CD4-positive, alpha-beta T cell treated with Interleukin-15 for 4 hours (primary cell): ENCODE data around the gene GDF9.
A peak's percentile ranks its signal among the peaks of the same experiment; 100 is the strongest.

Experiments used
- DNase-seq: peaks from one replicate; pipeline ENCODE4 v3.0.0-alpha.2; 2020; ENCODE audit warnings: low spot score

Gene GDF9

DNA sequence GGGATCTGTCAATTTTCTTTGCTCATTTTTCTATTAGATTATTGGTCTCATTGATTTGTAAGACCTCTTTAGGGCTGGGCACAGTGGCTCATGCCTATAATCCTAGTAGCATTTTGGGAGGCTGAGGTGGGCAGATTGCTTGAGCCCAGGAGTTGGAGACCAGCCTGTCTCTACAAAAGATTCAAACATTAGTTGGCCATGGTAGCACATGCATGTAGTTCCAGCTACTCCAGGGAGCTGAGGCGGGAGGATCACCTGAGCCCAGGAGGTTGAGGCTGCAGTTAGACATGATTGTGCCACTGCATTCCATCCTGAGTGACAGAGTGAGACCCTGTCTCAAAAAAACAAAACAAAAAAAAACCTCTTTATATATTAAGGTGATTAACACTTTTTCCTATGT is 29.4 kb downstream of the GDF9 start:
- no peak for DNase-seq

DNA sequence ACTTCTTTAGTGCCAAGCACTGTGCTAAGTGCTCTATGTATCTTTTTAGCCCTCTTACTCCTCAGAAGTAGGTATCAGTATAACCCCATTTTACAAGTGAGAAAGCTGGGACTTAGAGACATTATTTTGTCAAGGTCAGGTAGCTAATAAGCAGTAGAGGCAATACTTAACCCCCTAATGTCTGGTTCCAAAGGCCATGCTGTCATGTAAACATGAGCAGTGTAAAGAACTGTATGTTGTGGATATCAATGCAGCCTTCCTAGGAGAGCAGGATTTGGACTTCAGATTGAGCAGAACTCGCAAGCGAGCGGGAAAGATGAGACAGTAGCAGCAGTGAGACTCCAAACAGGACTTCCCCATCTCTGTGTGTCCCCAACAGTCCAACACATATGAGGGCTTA is 32.2 kb downstream of the GDF9 start:
- no peak for DNase-seq

DNA sequence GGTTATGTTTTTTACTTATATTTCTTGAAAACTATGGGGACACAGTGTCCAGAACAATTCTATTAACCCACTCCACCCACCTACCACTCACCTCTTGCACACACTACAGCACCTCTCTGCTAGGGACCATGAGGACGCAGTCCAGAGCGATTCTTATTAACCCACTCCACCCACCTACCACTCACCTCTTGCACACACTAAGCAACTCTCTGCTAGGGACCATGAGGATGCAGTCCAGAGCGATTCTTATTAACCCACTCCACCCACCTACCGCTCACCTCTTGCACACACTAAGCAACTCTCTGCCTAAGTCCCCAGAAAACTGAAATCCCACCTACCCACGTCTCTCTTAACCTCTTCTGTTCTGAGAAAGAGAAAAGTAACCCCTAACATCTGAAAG is 33.7 kb downstream of the GDF9 start:
- DNase-seq = no peak

DNA sequence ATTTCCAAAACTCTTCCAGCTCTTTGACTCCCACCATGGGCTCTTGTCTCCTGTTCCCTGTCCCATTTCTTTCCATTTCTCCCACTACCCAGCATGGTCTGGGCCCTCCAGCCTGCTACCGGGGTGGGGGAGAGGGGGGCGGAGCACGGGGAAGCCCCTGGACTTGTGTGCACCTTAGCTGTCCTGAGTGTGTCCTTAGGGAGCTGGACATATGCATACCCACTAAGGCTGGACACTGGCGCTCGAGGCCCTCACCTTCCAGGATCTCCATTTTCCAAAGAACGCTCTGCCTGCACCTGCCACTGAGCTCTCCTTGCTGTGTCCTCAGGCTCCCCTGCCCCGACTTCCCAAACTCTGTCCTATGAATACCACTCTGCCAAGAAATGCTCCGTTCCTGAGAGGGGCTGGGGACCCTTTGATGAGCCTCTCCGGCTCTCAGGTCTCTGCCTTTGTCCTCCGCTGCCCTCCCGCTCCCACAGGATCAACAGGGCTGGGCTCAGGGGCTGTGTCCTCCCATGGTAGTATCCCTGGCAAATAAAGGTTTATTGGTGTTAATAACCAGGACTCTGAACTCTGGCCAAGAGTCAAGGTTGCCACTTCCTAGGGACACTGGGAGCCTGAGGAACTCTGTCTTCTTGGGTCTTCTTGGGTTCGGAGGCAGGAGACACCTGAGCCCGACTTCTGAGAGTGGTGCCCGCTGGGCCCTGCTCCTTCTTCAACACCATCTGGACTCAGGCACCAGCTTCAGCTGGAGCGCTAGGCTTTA is 35.0 kb downstream of the GDF9 start:
- no peak for DNase-seq

DNA sequence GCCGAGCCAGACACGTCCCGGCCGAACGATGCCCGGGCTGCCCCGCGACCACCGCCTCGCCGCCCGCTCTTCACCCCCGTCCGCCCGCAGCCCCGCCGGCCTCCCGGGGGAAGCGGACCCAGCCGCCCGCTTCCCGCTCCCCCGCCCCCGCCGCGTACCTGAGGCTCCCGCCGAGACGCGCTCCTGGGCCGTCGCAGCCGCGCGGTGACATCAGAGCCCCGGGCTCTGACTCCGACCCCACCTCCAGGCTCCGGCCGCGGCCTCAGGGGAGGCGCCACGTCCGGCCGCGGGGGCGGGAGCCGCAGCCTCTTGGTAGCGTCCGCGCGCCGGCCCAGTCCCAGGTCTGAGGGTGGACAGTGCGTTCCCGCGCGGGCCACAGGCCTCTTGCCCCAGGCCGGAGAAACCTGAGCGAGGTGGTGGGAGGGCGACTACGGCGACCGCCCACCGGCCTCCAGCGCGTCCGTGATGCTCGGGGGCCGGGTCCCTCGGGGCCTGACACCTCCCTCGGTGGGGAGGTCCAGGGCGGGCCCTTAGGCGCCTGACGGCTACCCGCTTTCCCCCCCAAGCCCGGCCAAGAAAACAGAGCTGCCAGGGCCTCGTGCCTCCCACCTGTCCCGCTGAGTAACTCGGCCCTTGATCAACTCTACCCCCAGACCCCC is 35.7 kb downstream of the GDF9 start, which contains the start of gene SHROOM1:
Gene SHROOM1, minus strand, starts transcription at position 212 of the 659 bp plus-strand sequence. CDS start 4,507 bp downstream, outside the sequence.
- DNase-seq = no peak

DNA sequence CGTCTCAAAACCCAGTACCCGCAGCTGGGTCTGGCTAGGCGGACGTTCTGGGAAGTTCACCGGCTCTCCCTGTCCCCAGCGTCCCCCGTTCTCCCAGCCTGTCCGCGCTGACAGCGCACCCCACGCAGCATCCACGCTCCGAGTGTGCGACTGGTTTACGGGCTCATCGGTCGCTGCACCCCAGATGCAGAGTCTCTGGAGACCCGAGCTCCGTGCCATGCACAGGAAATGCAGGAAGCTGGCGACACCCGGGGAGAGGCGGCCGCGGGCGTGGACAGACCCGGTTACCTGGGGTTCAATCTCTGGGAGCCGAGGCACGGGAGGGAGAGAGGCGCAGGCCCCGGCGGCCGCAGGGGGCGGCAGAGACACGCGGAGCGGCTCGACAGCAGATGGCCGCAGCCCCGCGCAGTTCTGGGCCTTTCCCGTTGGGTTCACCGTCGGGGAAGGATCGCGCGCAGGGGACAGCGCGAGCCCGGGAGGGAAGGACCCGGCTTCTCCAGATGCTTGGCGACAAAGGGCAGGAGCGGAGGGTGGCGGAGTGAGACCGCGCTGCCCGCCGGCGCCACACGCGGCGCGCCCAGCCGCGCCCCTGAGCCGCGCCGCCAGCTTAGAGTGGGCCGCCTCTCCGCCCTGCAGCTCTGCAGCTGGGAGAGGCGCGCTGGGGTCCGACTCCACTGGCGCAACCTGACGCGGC is 36.4 kb downstream of the GDF9 start:
- DNase-seq = peak; percentile 64

DNA sequence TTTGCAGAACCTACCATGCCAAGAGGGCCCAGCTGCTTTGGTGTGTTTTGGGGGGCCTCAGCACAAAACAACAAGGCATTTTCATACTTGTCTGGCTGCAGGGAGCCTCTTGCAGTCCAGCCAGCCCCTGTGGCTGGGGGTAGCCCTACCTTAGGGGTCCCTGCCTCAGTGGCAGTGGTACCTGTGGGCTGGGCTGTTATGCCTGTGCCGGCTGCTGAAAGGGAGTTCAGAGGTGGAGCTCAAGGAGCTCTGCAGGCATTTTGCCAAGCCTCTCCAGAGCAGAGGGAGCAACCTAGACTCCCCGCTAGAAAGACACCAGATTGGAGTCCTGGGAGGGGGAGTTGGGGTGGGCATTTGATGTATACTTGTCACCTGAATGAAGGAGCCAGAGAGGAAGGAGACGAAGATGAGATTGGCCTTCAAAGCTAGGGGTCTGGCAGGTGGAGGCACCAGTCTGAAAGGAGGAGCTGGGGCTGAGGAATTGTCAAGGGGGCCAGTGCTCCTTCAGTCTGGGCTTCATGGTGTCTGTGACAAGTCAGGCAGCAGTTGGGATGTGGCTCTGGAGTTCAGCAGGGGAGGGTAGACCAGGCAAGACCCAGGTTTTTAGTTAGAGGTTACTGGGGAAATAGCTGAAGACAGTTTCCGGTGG is 37.3 kb downstream of the GDF9 start:
- no peak for DNase-seq

DNA sequence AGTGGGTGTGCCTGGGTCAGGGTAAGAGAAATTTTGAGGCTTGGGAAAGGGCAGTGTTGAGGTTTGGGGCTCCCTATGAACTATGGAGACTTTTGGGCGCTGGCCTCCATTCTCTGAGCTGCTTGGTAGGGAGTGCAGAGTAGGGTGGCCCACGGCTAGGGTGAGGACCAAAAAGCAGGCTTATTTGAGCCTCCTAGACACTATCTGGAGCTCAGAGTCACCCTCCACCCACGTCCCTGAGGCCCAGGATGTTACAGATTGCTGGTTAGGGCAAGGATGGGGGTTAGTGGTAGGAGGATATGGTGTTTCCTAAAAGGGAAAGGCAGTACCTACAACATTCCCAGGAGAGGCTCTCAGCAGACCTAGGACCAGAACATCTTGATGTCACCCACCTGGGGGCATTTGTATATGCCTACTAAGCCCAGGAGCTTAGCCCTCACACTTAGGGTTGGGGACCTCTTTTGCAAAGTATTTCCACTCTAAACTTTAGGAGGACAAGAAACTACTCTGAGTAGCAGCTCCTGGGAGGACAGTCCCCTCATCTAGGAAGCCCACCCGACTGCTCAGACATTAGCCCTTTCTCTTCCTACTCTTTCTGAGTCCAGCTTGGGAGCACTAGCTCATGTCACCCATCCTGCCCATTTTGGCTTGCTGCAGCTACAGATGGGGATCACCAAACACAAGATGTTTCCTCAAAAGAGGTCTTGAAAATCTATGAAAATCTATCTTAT is 38.2 kb downstream of the GDF9 start:
- DNase-seq = no peak

DNA sequence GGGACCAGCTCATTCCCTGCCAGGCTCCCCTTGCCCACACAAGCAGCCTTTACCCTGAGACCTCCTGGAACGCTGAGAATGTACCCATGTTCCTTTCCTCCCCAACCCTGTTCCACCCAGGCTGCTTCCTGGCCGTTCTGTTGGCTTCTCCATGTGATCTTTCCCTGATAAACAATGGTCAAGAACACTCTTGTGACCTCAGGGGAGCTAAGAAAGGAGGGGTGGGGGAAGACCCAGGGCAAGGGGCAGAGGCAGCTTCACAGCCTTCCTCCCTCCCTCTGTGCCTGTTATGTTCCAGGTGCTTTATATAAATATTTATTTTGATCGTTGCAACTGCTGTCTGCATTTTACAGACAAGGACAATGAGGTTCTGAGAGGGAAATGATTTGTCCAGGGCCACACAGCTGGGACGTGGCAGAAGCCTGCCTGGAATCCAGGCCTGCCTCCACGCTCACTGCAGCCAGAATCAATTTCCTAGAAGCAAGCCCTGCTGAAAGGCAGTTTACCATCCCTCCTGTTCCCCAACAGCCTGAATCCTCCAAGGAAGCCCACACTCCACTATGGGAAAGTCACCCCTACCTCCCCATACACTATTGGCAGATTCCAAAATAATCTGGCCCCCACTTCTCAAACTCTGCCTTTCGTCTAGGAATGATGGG is 39.7 kb downstream of the GDF9 start:
- DNase-seq = no peak

DNA sequence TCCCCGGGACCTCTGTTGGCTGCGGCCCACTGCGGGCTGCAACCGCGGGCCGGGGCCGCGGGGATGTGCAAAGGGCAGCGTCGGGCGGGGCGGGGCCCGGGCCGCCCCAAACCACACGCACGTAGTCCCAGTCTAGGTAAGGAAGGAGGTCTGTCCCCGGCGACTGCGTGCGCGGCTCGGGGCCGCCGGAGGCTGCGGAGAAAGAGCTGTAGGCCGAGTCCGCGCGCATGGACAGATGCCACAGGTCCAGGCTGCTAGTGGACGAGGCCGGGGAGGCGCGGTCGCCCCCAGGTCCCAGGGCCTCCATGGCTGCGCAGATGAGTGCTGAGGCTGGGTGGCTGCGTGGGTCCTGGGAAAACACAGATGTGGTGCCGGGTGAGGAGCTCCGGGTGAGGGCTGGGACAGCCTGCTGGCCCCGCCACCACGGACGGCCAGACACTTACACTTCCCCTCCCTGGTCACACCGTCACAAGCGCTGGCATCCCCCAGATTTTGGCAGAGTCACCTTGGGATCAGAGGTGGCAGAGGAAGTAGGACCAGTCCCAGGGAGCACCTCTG is 40.4 kb downstream of the GDF9 start:
- no peak for DNase-seq

DNA sequence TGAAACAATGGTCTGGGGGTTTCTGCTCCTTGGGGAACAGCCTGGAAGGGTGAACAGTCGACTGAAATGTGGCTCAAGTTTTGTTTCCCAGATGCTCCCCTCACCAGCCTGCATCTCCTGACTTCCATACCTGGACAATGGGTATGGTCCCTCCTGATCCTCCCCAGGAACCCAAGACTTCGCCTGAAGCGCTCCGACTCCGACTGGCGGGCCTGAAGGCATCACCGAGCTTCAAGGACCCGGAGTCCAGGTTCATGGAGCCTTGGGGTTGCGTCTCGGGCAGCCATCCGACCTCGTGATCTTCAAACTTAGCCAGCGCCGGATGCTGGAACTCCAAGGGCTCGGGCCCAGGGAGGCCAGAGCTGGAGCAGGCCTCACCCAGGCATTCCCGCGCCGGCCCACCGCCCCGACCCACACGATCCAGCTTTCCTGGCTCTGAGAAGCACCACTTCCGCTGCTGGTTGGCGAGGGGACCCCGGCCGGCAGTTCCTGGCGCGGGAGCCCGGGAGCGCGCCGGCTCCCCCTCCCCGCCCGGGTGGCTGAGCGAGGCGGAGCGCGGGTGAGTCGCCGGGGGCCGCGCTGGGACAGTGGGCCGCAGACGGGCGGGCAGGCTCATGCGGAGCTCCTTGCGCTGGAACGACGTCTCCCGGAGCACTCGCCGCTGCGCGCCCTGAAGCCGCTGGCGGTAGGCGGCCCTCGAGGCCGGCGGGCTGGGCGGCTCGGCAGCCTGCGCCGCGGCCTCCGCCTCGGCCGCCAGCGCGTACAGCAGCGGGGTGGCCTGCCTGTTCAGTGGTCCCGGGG is 41.0 kb downstream of the GDF9 start:
- DNase-seq = no peak

DNA sequence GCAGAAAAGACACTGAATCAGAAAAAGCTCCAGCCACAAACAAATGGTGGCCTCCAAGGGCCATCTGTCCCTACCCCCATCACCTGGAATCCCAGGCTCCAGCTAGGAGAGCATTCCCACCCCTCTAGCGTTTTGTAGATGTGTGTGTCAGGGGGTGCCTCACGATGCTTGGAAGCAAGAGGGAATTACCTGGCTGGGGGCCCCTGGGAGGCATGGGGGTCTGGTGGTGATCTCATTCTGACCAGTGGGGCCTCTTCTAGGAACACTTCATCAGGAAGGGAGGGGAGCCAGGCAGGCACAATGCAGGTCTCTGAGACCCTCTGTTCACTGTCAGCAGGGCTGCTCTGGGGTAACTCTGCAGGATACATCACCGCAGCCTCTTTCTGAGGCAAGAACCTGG is 41.8 kb downstream of the GDF9 start:
- no peak for DNase-seq

DNA sequence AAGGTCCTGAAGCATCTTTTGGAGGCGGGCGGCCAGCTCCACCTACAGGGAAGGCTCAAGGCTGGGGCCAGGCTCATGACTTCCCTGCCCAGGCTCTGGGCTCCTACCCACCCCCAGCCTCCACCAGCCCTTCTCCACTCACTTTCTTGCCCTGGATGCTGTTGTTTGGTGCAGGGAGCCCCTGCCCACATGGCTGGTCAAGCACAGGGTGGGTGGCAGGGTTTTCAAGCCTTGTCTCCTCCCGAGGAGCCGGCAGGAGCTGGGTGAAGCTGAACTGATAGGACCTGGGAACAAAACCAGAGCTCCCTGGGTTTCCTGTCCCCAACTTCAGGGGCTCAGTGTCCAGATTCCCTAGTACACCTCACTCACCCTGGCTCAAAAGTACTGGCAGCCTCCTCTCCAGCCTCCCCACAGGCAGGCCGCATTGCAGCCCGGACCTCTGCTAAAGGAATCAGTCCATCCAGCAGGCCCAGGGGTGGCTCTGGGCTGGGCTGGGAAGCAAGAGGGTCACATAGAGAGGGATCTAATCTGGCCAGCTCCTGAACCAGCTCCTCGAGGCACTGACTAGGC is 42.7 kb downstream of the GDF9 start:
- DNase-seq = no peak

DNA sequence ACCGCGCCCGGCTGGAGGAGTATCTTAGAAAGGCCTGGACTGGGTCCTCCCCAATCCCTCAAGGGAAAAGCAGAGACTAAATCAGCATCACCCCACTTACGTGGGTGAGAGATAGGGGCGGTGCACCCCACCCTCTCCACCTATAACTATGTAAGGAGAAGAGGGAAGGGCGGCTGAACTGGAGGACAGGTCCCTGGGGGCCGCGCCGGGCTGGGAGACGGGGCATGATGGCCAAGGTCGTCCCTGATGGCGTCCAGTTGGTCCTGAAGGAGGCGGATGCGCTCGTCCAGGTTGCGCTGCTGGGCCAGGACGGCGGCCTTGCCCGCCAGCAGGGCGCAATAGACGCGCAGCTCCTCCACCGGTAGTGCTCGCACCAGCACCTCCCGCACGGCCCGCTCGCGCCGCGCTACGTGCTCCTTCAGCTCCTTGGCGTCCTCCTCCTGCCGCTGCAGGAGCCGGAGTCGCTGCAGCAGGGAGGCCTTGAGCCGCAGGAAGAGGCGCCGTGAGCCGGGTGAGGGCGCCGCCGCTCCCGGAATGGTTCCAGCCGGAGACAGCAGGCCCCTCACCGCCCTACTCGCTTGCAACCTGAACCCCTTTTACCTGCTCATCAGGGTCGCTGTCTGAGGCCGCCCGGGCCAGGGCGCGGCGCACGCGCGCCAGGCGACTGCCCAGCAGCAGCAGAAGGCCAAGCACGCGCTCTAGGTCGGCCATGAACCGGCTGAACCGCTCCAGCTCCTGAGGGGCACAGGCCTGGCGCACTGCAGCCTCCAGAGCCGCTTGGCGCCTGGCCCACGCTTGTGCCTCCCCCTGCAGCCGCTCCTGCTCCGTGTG is 43.4 kb downstream of the GDF9 start:
- DNase-seq = no peak

DNA sequence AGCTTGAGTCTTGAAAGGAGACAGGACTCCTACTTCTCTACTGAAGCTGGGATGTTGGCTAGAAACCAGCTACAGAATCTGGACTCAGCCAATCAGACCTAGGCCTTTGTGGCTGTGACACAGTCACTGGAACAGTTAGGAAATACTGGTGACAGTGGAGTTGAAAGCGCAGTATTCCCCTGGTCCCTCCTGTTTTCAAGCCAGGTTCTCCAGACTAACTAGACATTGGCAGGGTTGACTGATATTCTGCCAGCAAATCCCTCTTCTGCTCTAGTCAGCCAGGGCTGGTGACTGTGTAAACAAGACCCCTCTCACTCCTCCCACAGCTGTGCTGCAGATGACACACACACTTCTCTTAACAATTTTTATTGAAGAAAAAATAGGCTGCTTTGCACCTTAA is 44.5 kb downstream of the GDF9 start:
- no peak for DNase-seq

DNA sequence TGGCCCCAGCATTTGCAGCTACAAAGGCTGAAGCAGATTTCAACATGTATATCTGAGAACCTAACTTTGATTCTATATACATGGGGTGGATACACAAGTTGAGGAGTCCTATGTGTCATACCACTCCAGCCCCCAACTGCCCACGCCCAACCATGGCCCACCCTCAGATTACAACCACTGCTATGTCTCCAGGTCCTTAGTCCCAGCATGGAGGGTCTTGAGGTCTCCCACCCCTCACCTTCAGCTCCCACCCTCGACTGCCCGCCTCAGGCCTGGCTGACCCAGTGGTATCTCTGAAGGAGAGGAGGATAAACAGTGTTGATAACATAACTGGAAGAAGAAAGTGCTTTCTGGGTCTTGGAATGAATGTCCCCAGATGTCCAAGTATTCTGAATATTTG is 44.9 kb downstream of the GDF9 start:
- no peak for DNase-seq

DNA sequence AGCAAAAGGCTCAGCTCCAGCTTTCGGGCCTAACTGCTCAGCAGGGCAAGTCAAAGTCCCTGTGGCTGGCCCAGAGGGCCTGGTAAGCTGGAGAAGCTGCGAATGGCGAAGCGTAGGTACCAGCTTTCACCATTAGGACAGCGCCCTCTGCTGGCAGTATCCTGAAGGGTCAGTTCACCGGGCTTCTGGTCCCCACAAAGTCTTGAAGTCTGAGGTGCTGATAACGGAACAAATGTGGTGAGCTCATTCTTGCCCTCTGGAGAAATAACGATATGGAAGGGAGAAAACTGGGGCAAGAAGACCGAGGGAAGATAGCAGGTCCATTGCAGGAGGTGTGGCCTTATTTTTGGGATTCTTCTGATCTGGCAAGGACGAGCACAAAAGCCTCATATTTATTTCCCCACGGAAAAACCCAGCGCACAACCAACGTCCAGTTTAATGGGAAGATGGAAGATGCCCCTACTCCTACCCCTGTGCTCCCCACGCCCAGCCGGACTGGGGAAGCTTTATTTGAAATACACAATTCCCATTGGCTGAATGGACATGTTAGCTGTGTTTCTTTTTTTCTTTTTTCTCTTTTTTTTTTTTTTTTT is 46.0 kb downstream of the GDF9 start:
- DNase-seq = peak; percentile 88

DNA sequence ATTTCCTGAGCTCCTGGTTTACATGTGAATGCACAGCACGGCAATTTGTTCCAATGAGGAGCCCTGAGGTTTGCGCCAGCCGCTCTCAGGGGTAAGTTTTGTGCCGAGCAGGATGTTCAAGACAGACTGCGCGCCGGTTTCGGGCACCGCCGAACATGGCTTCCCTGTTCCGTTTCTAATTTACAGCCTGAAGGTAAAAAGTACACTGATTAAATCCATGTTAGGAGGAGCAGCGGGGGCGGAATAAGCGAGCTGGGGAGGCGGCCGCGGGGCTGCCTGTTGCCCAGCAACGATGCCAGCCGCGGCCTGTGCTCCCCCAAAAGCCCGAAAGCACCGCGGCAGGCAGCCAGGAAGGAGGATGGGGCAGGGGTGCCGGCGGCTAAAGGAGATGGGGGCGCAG is 46.8 kb downstream of the GDF9 start:
- no peak for DNase-seq

DNA sequence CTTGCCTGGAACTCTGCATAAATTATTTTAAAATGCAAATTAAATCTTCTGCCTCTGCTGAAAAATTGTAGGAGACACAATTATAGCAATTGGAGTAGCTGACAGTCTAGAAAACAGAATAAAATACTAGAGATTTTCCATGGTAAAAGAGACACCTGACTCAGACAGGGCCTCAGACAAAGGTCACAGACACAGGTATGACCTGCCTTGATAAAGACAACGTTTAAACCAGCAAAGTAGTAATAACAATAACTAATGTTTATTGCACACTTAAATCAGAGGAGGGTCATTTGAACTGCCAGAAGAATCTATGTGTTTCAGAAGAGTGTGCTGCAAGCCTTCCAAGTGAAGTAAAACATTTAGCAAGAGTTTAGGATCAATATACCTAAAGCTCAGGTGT is 49.3 kb downstream of the GDF9 start:
- DNase-seq = no peak
